SK-N-SH (cell line): ENCODE data around the gene ECI1.

Experiments used
- MEF2A ChIP-seq: IDR thresholded peaks from 2 replicates; pipeline ENCODE4 v1.4.0; 2012; ENCODE audit warnings: low read depth, borderline replicate concordance
- SIN3A ChIP-seq: IDR thresholded peaks from 2 replicates; pipeline ENCODE4 v1.6.1; 2012; ENCODE audit warnings: low read depth, mild to moderate bottlenecking, low read length, moderate library complexity, borderline replicate concordance
- TF ChIP-seq, protein P1 (sequence below): fragments of 200-600 bp; sonication (generic); IDR thresholded peaks from 2 replicates; pipeline ENCODE4 v1.6.1; 2017; ENCODE audit warnings: antibody characterized with exemption, mild to moderate bottlenecking, moderate library complexity

DNA sequence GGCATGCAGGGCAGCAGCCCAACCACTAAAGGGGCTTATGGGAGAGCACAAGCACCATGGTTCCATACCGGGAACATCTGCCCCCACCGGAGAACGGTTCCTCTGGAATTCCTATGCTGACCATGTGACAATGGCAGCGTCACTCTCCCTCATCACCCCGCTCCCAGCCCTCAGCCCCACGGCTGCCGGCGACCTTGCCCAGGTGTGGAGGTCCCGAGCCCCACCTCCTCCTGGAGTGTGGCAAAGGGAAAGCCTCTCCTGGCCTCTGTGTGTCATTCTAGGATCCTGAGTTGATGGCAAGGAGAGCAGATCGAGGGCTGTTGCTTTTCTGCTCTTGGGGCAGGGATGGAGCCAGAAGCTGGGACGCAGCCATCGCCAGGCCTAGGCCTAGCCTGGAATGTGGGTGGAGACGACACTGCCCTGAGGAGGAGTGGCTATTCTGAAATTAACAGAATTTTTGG is 34.4 kb upstream of the ECI1 start:
- TF ChIP-seq, protein P1, sequence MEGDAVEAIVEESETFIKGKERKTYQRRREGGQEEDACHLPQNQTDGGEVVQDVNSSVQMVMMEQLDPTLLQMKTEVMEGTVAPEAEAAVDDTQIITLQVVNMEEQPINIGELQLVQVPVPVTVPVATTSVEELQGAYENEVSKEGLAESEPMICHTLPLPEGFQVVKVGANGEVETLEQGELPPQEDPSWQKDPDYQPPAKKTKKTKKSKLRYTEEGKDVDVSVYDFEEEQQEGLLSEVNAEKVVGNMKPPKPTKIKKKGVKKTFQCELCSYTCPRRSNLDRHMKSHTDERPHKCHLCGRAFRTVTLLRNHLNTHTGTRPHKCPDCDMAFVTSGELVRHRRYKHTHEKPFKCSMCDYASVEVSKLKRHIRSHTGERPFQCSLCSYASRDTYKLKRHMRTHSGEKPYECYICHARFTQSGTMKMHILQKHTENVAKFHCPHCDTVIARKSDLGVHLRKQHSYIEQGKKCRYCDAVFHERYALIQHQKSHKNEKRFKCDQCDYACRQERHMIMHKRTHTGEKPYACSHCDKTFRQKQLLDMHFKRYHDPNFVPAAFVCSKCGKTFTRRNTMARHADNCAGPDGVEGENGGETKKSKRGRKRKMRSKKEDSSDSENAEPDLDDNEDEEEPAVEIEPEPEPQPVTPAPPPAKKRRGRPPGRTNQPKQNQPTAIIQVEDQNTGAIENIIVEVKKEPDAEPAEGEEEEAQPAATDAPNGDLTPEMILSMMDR = no peak
- TF ChIP-seq SIN3A = no peak
- no peak for TF ChIP-seq MEF2A
